NCI-H2227 (cell line): ENCODE measurements around the gene PTPRG.
A peak's percentile ranks its signal among the peaks of the same experiment; 100 is the strongest.

Source experiments
- DNase-seq: peaks from one replicate; lab custom pipeline; 2025; ENCODE audit not compliant: unreplicated experiment; lab: John Stamatoyannopoulos, UW

The PTPRG gene

DNA sequence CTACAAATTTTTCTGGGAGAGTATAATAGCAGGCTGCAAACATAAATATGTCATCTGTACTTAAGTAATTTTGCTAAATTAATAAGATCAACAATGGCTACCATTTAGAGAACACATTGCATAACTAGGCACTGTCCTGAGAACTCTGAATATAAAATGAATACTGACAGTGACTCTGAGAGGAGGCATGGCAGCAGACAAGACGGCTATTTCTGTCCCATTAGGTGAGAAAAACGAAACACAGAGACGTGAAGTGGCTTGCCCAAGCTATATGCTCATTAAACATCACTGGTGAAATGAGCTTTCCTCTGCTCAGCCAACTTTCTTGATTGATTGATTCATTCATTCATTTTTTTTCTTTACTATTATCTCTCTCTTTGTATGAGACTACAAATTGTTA lies 384.3 kb downstream of the PTPRG start:
- DNase-seq, result no peak

GRCh38 chr3:61946570-61947324 lies 385.4 kb downstream of the PTPRG start:
- no peak for DNase-seq

- no peak for DNase-seq
These were observed 386.1 kb downstream of the PTPRG start for GRCh38 chr3:61947456-61947855.

GRCh38 chr3:61948699-61949305 lies 387.4 kb downstream of the PTPRG start:
- DNase-seq, result peak; percentile 82

DNA sequence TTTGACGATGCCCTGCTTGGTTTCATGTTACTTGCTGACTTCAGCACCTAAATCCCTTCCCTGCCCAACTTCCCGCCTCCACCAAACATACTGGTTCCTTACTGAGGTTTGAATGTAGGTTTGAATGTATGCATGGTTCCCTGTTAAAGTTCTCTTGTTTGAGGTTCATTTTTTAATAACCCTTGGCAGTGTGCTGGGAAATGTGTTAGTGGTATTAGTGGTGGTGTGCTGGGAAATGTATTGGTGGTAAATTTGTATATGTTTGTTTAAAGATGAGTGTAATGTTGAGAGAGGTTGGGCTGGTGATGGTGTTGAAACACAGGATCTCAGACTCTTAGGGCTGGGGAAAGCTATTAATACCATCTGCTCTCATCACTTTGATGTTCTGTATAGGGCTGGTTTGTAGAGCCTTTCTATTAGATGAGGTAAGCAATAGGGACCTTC lies 392.7 kb downstream of the PTPRG start:
- no peak for DNase-seq

GRCh38 chr3:61955483-61955882 lies 394.1 kb downstream of the PTPRG start:
- DNase-seq, result no peak

GRCh38 chr3:61956236-61956635 lies 394.9 kb downstream of the PTPRG start:
- DNase-seq, result no peak

DNA sequence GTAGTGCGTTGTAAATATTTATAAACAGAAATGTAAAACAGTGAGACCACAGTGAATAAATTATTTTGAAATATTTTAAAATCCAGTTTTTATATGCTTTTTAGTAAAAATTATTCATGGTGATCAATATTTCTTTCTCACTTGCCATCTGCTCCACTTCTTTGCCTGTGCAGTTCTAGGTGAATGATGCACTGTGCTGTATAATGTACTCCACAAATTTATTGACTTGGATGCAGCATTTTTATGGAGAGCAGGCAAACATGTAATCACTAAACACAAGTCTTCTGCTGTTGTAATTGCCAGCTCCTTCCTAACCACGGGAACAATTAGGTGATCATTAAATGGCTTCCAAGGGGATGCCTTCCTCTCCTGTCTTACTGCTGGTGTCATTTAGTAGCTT lies 395.9 kb downstream of the PTPRG start:
- DNase-seq, result no peak

- no peak for DNase-seq
These were observed 399.6 kb downstream of the PTPRG start for GRCh38 chr3:61960976-61961375.

- DNase-seq, result no peak
These were observed 400.5 kb downstream of the PTPRG start for GRCh38 chr3:61961900-61962299.

GRCh38 chr3:61964566-61964965 lies 403.2 kb downstream of the PTPRG start:
- DNase-seq, result no peak

- no peak for DNase-seq
These were observed 404.4 kb downstream of the PTPRG start for GRCh38 chr3:61965770-61966131.

DNA sequence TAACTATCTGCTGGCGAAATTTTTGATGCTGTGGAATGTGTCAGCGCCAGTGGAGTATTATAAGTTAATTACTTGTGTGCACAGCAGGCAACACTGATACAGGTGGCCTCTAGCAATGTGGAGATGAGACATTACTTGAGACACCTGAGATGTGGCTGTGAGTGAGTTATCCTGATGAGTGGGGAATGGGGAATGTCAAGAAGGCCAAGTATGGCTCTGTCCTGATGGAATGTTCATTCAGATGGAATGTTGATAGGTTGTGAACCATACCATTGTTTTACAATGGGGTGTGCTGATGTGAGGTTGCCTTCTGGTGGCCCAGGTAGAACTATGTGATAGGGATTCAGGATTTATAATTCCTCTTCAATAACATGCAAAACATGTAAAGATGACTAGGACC lies 404.8 kb downstream of the PTPRG start:
- no peak for DNase-seq

- no peak for DNase-seq
These were observed 405.6 kb downstream of the PTPRG start for GRCh38 chr3:61967019-61967418.

DNA sequence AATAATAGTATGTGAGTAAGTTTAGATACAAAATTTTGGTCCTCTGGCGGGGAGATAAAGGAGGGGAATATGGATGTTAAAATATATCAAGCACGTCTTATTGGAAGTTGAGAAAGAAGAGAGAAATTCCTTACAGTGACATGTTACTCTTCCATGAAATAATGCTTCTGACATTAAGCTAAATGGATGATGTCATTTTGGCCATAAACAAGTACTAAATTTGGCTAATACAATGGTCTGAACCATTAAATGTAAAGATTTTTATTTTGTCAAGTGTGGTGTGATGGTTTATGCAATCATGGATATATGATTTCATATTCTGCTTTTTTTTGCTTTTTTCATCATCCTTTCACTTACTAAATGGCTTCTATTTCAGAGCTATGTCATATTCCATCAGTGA lies 406.6 kb downstream of the PTPRG start:
- no peak for DNase-seq

GRCh38 chr3:61974662-61975061 lies 413.3 kb downstream of the PTPRG start:
- no peak for DNase-seq

GRCh38 chr3:61975199-61975598 lies 413.8 kb downstream of the PTPRG start:
- no peak for DNase-seq

DNA sequence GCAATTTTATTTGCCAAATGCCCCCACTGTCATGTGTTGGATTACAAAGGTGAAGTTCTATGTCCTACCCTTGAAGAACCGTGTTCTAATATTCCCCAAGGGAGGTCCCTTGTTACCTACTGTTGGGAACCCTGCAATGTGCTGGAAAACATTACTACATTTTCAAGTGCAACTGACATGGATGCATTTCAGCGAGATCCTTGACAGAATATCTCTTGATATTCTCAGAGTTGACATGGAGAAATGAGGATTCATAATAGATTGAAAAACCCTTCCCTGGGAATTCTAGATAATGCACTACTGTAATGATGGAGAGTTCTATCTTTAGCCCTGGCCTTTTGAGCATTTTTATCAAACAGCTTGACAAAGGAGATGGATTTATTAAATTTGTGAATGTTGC lies 414.6 kb downstream of the PTPRG start:
- no peak for DNase-seq

GRCh38 chr3:61978460-61979419 lies 417.4 kb downstream of the PTPRG start:
- no peak for DNase-seq

DNA sequence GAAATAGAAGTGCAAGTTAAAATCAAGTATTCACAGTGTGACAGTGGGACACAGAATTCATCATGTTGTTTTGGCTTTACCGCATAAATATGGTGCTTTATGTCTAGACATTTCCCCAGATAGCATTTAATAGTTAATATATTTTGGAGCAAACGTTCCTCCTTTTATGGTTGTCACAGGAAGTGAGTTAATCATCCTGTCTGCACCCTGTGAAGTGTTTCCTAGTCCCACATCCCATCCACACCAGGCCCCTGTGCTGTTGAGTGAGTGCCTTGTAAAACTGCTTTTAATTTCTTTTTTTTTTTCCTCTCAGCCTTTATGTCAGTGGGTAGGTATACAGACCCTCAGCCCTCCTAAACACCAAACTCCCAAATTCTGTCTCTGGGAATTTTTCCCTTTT lies 418.3 kb downstream of the PTPRG start:
- no peak for DNase-seq

DNA sequence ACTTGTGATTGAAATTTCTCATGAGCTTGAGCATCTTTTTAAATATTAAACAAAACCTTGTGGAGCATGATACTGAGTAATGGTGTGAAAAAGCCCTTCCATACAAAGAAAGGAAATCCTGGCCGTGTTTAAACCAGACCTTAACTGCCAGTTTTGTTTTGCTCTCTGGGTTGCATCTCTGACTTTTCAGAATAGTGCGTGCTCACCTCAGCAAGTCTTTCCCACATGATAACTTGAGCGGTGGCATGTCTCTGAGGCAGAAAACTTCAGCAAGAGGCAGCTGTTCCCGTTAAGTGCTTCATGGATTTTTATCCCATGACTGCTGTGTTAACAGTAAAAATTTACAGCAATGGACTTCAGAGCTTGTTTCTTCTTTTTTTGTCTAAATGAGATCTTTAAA lies 418.7 kb downstream of the PTPRG start:
- DNase-seq, result no peak

- no peak for DNase-seq
These were observed 419.7 kb downstream of the PTPRG start for GRCh38 chr3:61981060-61981459.
